NCI-H128 (cell line): ENCODE data around the gene SOD3.

Experiments
- DNase-seq: peaks from one replicate; lab custom pipeline; 2025; ENCODE audit not compliant: unreplicated experiment; lab: John Stamatoyannopoulos, UW

The SOD3 gene

GRCh38 chr4:24775032-24775605 is 20.3 kb upstream of the SOD3 start:
- no peak for DNase-seq

GRCh38 chr4:24775750-24776149 is 19.6 kb upstream of the SOD3 start:
- DNase-seq: no peak

GRCh38 chr4:24777536-24778463 is 17.6 kb upstream of the SOD3 start:
- no peak for DNase-seq

- DNase-seq: no peak
These were observed 16.7 kb upstream of the SOD3 start for GRCh38 chr4:24778464-24779225.

- no peak for DNase-seq
These were observed 14.4 kb upstream of the SOD3 start for GRCh38 chr4:24780936-24781495.

- DNase-seq: no peak
These were observed 13.2 kb upstream of the SOD3 start for GRCh38 chr4:24781999-24782745.

- no peak for DNase-seq
These were observed 11.9 kb upstream of the SOD3 start for GRCh38 chr4:24783506-24783905.

GRCh38 chr4:24791043-24791442 is 4.3 kb upstream of the SOD3 start:
- DNase-seq: no peak

GRCh38 chr4:24792552-24792951 is 2.8 kb upstream of the SOD3 start:
- no peak for DNase-seq

GRCh38 chr4:24793219-24794005 is 2.0 kb upstream of the SOD3 start:
- no peak for DNase-seq

GRCh38 chr4:24794051-24794450 is 1.3 kb upstream of the SOD3 start:
- no peak for DNase-seq

- no peak for DNase-seq
These were observed 893 bp upstream of the SOD3 start for GRCh38 chr4:24794480-24794879.

GRCh38 chr4:24795666-24796381 is 451 bp downstream of the SOD3 start:
- DNase-seq: no peak

- DNase-seq: no peak
These were observed 1.2 kb downstream of the SOD3 start for GRCh38 chr4:24796620-24797019.

GRCh38 chr4:24798036-24798610 is 2.8 kb downstream of the SOD3 start:
- DNase-seq: no peak

- no peak for DNase-seq
These were observed 3.8 kb downstream of the SOD3 start for GRCh38 chr4:24799196-24799543.

- DNase-seq: no peak
These were observed 4.4 kb downstream of the SOD3 start for GRCh38 chr4:24799544-24800324.

GRCh38 chr4:24800325-24800895 is 5.0 kb downstream of the SOD3 start:
- no peak for DNase-seq
